Motor neuron (in vitro differentiated cells): ENCODE results near the gene SLC13A3. TPM values are rescaled to one million over a fixed set of nuclear protein-coding genes. Genes with fewer than 3 reads are reported as not detected.

Experiments
- ATAC-seq, 8 experiments: fragments of 200-7000 bp; cut with Tn5 transposase; replicated peaks in 6 of 8; 2 replicates each; pipeline ENCODE4 v1.8.0; 2021; ENCODE audit warnings: mild to moderate bottlenecking in 8 of 8, moderate library complexity in 8 of 8
- H3K27ac ChIP-seq, 2 donors: fragments of 250-450 bp; sonication (Bioruptor Pico); 2 replicates each; pipeline ENCODE4 v1.9.0; 2021; ENCODE audit warnings: antibody characterized with exemption in 2 of 2, mild to moderate bottlenecking in 2 of 2, moderate library complexity in 1 of 2
- H3K4me1 ChIP-seq, 2 donors: fragments of 250-450 bp; sonication (Bioruptor Pico); replicated peaks in 1 of 2; 2 replicates each; pipeline ENCODE4 v1.6.1; 2021; ENCODE audit warnings: antibody characterized with exemption in 2 of 2, mild to moderate bottlenecking in 2 of 2, moderate library complexity in 1 of 2
- H3K4me3 ChIP-seq, 5 donors: fragments of 250-450 bp; sonication (Bioruptor Pico); 2 replicates each; pipeline ENCODE4 v1.9.0; 2021; ENCODE audit warnings: antibody characterized with exemption in 5 of 5, mild to moderate bottlenecking in 5 of 5, moderate library complexity in 4 of 5
- WGBS, 10 experiments: fragments of 450-650 bp; shearing (Covaris generic); methylation state at CpG; one replicate each; pipeline ENCODE4 v1.0.0; 2022; 5-methylcytosine and 5-hydroxymethylcytosine counted together
- in situ Hi-C, 9 experiments: fragments of 400-800 bp; cut with MboI; loops; one replicate each; pipeline ENCODE4 v1.15.0; 2021; ENCODE audit warnings: low sequenced_read_pairs in 9 of 9, low pct_unique_long_range_greater_than_20kb in 2 of 9; ENCODE audit not compliant: unreplicated experiment in 9 of 9
- total RNA-seq, 8 experiments: library from RNA; unstranded; fragments of 300-600 nt; gene quantifications; 2 replicates each; pipeline versions ENCODE4 v1.2.3 to v1.2.4, GENCODE V29; 2022

The SLC13A3 gene
- total RNA-seq, 8 experiments from 2014 or later, result 0.97 to 5.0 (median 3.0) TPM

- H3K27ac ChIP-seq, result no peak overlapping the region
- in situ Hi-C loops, result no loop called here
- H3K4me3 ChIP-seq, result no peak overlapping the region
- ATAC-seq, result no peak
- no peaks in the 10 kb centered on the region for H3K4me1 ChIP-seq
- WGBS, 10 experiments, result 0 to 100% (median 79%) methylated on average over 1 to 8 of the region's 11 CpGs; no CpG with 5 or more reads in 4 of the 10 experiments
These were observed 14.2 kb downstream of the SLC13A3 start for GRCh38 chr20:46637020-46637419.

DNA sequence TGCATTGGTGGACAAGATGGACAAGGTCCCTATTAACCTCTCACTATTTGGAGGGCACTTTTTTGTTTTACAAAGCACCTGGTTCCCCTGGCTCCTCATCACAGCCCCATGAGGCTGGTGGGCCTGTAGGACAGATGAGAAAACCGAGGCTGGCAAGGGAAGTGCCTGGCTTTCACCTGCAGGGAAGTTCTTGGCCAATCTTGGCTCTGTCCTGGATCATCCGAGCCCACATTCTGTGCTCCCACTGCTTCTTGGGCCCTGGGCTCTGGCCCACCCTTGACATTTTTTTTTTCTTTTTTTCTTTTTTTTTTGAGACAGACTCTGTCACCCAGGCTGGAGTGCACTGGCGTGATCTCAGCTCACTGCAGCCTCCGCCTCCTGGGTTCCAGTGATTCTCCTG is 14.7 kb downstream of the SLC13A3 start:
- Histone ChIP-seq H3K27ac (no peak overlapping the region), H3K4me1 (no peaks in the 10 kb centered on the region), H3K4me3 (no peak overlapping the region)
- WGBS, 10 experiments, result 25 to 100% (median 100%) methylated on average over 1 to 3 of the region's 4 CpGs; no CpG with 5 or more reads in 4 of the 10 experiments
- no peak for ATAC-seq
- in situ Hi-C loops, result no loop called here

DNA sequence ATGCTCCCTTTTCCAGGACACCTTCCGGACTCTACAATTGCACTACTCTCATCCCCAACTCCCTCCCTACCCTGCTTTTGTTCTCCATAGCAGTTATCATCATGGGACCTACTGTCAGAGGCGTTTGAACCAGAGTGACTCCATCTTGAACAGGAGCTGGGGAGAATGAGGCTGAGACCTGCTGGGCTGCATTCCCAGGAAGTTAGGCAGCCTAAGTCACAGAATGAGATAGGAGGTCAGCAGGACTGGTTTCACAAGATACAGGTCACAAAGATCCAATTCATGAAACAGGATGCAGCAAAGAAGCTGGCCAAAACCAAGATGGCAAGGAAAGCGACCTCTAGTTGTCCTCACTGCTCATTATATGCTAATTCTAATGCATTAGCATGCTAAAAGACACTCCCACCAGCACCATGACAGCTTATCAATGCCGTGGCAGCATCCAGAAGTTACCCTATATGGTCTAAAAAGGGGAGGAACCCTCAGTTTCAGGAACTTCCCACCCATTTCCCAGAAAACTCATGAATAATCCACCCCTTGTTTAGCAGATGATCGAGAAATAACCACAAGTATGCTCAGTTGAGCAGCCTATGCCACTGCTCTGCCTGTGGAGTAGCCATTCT is 15.6 kb downstream of the SLC13A3 start:
- in situ Hi-C loops, result no loop called here
- 7 to 88% (median 50%) methylated on average over 1 to 4 of the region's 5 CpGs; no CpG with 5 or more reads in 2 of the 10 experiments for WGBS, 10 experiments

GRCh38 chr20:46634528-46634927 is 16.7 kb downstream of the SLC13A3 start:
- no peak for ATAC-seq
- Histone ChIP-seq H3K4me3 (no peak overlapping the region), H3K27ac (no peak overlapping the region), H3K4me1 (no peaks in the 10 kb centered on the region)
- WGBS, 10 experiments, result 100% methylated on average over 1 of the region's 6 CpGs; no CpG with 5 or more reads in 7 of the 10 experiments
- in situ Hi-C loops, result no loop called here

More for the DNA sequence above, 15.6 kb downstream of the SLC13A3 start:
- no peak overlapping the region for H3K4me3 ChIP-seq
- H3K4me1 ChIP-seq, result no peaks in the 10 kb centered on the region
- peak in 3 of 8 experiments; percentile 78 to 92 (median 89) for ATAC-seq
- no peak overlapping the region for H3K27ac ChIP-seq

- H3K4me1 ChIP-seq, result no peaks in the 10 kb centered on the region
- no peak for ATAC-seq
- H3K4me3 ChIP-seq, result no peak overlapping the region
- WGBS, 10 experiments, result 0 to 93% (median 74%) methylated on average over 1 to 6 of the region's 7 CpGs; no CpG with 5 or more reads in 3 of the 10 experiments
- H3K27ac ChIP-seq, result no peak overlapping the region
- in situ Hi-C loops, result no loop called here
These were observed 19.3 kb downstream of the SLC13A3 start for GRCh38 chr20:46631874-46632446.

DNA sequence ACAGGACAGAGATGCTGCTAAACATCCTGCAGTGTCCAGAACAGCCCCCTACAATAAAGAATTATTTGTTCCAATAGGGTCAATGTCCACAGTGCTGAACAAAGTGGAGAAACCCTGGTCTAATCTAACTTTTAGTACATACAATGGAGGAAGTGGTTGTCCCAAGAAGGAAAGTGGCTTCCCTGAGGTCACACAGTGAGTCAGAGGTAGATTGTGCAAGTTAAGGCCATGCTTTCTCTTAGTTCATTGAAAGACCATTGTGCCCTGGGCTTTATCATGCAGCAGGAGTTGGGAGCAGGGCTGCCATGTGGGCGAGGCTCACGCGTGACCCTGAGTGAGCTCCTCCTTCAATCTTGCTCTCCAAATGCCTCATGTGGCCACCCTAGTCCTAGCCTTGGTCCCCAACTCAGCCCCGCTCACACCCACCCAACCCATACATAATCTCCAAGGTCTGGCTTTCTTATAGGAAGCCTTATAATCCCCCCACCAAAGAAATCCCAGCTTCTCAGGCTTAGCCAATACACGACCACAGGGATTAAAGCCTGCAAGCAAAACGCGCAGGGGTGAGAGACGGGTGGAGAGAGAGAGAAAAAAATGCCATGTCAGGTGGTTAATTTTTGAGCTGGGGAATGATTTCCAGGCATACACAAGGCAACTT is 19.9 kb downstream of the SLC13A3 start:
- WGBS, 10 experiments, result 71 to 86% (median 77%) methylated on average over 1 to 6 of the region's 8 CpGs; no CpG with 5 or more reads in 5 of the 10 experiments
- ATAC-seq, result peak in 3 of 8 experiments; percentile 40 to 72 (median 64)
- in situ Hi-C loops, result no loop called here
- Histone ChIP-seq H3K4me3 (no peak overlapping the region), H3K27ac (no peak overlapping the region), H3K4me1 (no peaks in the 10 kb centered on the region)

DNA sequence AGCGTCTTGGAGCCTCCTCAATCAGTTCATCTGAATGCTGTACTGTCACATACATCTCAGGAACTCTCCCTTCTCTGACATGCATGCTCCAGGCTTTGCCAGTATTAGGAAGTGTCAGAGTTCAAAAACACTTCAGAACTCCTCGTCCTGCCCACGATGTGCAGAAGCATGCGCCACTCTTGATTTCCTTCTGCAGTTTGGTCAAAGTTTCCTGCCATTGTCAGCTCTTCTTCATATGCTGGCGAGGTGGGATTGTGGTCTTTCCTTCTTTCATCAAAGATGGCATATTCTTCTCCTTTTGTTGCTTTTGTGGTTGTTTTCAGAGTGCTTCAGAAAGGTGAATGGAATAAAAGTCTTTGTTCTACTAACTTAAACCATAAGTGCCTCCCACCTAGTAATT is 21.0 kb downstream of the SLC13A3 start:
- in situ Hi-C loops, result no loop called here
- Histone ChIP-seq H3K27ac (no peak overlapping the region), H3K4me1 (no peaks in the 10 kb centered on the region), H3K4me3 (no peak overlapping the region)
- 50 to 100% (median 91%) methylated on average over 1 to 5 of the region's 5 CpGs; no CpG with 5 or more reads in 2 of the 10 experiments for WGBS, 10 experiments
- no peak for ATAC-seq

GRCh38 chr20:46629341-46629740 is 21.9 kb downstream of the SLC13A3 start:
- H3K4me3 ChIP-seq, result no peak overlapping the region
- no peaks in the 10 kb centered on the region for H3K4me1 ChIP-seq
- in situ Hi-C loops, result no loop called here
- no peak for ATAC-seq
- H3K27ac ChIP-seq, result no peak overlapping the region

GRCh38 chr20:46627234-46627633 is 24.0 kb downstream of the SLC13A3 start:
- H3K4me3 ChIP-seq, result no peak overlapping the region
- whole genome bisulfite sequencing, 10 experiments, result 14 to 85% (median 73%) methylated on average over 1 to 4 of the region's 4 CpGs; no CpG with 5 or more reads in 1 of the 10 experiments
- in situ Hi-C loops, result no loop called here
- H3K27ac ChIP-seq, result no peak overlapping the region
- H3K4me1 ChIP-seq, result no peaks in the 10 kb centered on the region
- peak in 2 of 8 experiments; percentile 18 to 28 for ATAC-seq

- in situ Hi-C loops, result no loop called here
- no peak for ATAC-seq
- WGBS, 10 experiments, result 0 to 90% (median 64%) methylated on average over 1 to 4 of the region's 4 CpGs; no CpG with 5 or more reads in 2 of the 10 experiments
- no peak overlapping the region for H3K27ac ChIP-seq
- H3K4me3 ChIP-seq, result no peak overlapping the region
- no peaks in the 10 kb centered on the region for H3K4me1 ChIP-seq
These were observed 24.5 kb downstream of the SLC13A3 start for GRCh38 chr20:46626758-46627157.

GRCh38 chr20:46625875-46626373 is 25.3 kb downstream of the SLC13A3 start:
- no peak overlapping the region for H3K27ac ChIP-seq
- WGBS, 10 experiments, result 80 to 100% (median 93%) methylated on average over 1 of the region's 1 CpG; no CpG with 5 or more reads in 4 of the 10 experiments
- H3K4me1 ChIP-seq, result no peaks in the 10 kb centered on the region
- no peak for ATAC-seq
- in situ Hi-C loops, result no loop called here
- no peak overlapping the region for H3K4me3 ChIP-seq

DNA sequence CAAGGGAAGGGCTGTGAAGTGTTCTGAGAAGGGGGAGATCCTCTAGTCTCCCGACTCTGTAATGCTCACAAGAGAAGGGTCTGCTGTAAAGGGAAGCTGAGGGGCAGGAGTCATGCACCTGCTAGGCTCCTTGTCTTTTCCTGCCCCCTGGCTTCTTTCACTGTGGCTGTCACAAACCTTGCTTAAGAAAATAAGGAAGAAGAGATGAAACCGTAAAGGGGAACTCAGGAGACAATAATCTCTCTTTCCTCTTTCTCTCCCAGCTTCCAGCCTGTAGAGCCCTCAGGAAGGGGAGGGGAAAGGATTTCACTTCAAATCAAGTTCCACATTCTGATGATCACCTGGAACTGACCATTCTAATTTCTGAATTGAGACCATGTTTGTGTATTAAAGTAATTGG is 26.3 kb downstream of the SLC13A3 start:
- H3K27ac ChIP-seq, result no peak overlapping the region
- WGBS, 10 experiments, result 33 to 100% (median 100%) methylated on average over 1 to 2 of the region's 2 CpGs; no CpG with 5 or more reads in 4 of the 10 experiments

GRCh38 chr20:46622165-46622564 is 29.1 kb downstream of the SLC13A3 start:
- Histone ChIP-seq H3K27ac (no peak overlapping the region), H3K4me1 (no peaks in the 10 kb centered on the region), H3K4me3 (no peak overlapping the region)
- ATAC-seq, result peak in 1 of 8 experiments; percentile 10
- in situ Hi-C loops, result no loop called here
- WGBS, 10 experiments, result 11 to 60% (median 20%) methylated on average over 1 of the region's 1 CpG; no CpG with 5 or more reads in 6 of the 10 experiments

More for the DNA sequence above, 26.3 kb downstream of the SLC13A3 start:
- H3K4me1 ChIP-seq, result no peaks in the 10 kb centered on the region
- no peak overlapping the region for H3K4me3 ChIP-seq
- ATAC-seq, result no peak
- in situ Hi-C loops, result no loop called here
